ENCODE results near the gene ERVW-1.

DNA sequence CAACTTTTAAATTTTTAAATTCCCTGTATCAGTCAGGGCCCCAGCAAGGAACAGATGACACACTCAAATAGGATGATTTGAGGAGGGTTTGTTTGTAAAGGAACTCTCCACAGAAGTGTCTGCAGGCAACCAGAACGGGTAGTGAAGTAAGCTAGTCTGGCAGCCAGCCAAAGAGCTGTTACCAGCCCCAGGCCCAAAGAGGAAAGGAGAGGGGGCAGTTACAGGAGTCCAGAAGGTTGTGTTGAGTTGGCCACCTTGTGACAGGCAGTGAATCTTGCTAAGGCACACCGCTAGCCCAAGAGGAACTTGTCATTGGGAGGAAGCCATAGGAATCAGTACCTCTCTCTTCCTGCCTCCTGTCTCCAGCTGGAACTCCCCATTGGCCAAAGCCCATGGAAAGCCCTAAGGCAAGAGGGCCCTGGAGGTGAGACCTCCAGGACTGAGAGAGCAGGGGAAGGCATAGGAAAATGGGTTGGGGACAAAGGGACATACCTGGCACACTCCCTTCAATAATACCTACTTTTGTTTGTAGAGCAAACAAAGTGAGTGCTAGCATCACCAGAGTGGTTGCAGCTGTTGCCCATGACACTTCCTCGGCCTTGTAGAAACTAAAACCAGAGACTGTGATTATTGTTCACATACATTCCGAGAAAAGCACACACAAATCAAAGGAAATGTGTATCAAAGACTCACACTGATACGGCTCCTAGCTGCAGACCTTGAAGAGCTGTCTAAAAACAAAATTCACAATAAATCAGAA is 55.9 kb downstream of the ERVW-1 start:
- TF ChIP-seq, protein P1, sequence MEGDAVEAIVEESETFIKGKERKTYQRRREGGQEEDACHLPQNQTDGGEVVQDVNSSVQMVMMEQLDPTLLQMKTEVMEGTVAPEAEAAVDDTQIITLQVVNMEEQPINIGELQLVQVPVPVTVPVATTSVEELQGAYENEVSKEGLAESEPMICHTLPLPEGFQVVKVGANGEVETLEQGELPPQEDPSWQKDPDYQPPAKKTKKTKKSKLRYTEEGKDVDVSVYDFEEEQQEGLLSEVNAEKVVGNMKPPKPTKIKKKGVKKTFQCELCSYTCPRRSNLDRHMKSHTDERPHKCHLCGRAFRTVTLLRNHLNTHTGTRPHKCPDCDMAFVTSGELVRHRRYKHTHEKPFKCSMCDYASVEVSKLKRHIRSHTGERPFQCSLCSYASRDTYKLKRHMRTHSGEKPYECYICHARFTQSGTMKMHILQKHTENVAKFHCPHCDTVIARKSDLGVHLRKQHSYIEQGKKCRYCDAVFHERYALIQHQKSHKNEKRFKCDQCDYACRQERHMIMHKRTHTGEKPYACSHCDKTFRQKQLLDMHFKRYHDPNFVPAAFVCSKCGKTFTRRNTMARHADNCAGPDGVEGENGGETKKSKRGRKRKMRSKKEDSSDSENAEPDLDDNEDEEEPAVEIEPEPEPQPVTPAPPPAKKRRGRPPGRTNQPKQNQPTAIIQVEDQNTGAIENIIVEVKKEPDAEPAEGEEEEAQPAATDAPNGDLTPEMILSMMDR (optimal IDR thresholded peaks at IDR 0.05 in 1 of 3, IDR thresholded peaks at IDR 0.05 in 1 of 3, conservative IDR thresholded peaks at IDR 0.05 in 1 of 3; ENCODE audit: extremely low read depth in 1 of 3, insufficient read depth in 2 of 3, low read length in 3 of 3), result no peak
- no peak for TF ChIP-seq EZH2 (IDR thresholded peaks at IDR 0.05; ENCODE audit: low read length)

All from keratinocyte (primary cell).